ENCODE results near the gene RUNX2. TPM values are rescaled to one million over a fixed set of nuclear protein-coding genes. Genes with fewer than 3 reads are reported as not detected.
A peak's percentile ranks its signal among the peaks of the same experiment; 100 is the strongest.

The RUNX2 gene
- total RNA-seq, 6 experiments from 2014 or later, result 7.4 to 12.7 (median 10.8) TPM

GRCh38 chr6:45419571-45420082 lies 91.5 kb downstream of the RUNX2 start:
- peak; percentile 38; the same call in 1 of the 2 replicates for TF ChIP-seq CTCF (IDR thresholded peaks at IDR 0.05)
- H3K27ac Mint-ChIP-seq, result peak overlapping the region; percentile 67
- DNase-seq, result peak; percentile 48
- peaks cover 4% of the 10 kb centered on the region; the same call in 1 of the 2 replicates for H3K36me3 Mint-ChIP-seq (ENCODE audit: low read depth)
- H3K4me1 Mint-ChIP-seq (ENCODE audit: low read depth), result peaks cover 66% of the 10 kb centered on the region
- peaks cover 2% of the 10 kb centered on the region; the same call in 1 of the 2 replicates for H3K27me3 Mint-ChIP-seq (ENCODE audit: insufficient read depth)
- peak overlapping the region; percentile 95 for H3K4me3 Mint-ChIP-seq
- H3K9me3 Mint-ChIP-seq, result no peaks in the 10 kb centered on the region

- TF ChIP-seq CTCF (IDR thresholded peaks at IDR 0.05), result no peak
- Mint-ChIP-seq H3K36me3 (ENCODE audit: low read depth) (peaks cover 7% of the 10 kb centered on the region; the same call in 1 of the 2 replicates), H3K4me1 (ENCODE audit: low read depth) (peaks cover 67% of the 10 kb centered on the region), H3K9me3 (no peaks in the 10 kb centered on the region), H3K27ac (peak overlapping the region; percentile 73), H3K4me3 (peak overlapping the region; percentile 95), H3K27me3 (ENCODE audit: insufficient read depth) (peaks cover 2% of the 10 kb centered on the region; the same call in 1 of the 2 replicates)
- DNase-seq, result peak; percentile 25
Observed at GRCh38 chr6:45420083-45420908, 92.2 kb downstream of the RUNX2 start.

DNA sequence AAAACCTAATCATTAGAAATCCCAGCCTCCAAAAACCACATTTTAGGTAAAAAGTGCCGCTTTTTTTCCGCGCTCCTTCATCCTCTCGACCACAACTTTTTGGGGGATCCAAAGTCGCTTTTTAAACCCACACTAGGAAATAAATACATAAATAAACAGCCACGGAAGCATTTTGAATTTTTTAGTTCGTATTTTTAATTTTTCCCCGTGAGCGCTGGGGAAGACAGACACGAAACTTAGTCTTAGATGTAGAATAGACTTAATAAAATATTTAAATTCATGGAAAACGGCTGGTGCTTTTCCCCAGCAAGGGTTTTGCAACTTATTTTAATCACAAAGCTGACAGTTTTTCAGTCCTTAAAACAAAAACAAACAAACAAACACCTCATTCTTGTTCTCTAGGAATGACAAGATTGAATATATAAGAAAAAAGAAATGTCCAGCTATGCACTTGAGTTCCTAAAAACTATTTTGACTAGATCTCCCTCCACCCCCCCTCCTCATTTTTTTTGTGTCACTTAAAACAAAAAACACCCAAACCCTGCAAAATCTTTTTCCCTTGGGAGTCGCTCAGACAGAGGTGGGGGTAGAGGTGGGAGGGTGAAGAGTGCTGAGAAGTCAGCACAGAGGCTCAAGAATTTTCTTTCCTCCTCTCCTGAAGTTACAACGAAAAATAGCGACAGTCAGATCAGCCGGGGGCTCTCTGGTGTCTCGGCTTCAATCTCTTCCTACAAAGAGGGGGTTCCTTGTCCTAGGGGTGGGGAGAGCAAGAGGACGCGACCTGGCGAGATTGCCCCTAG lies 93.0 kb downstream of the RUNX2 start:
- peak overlapping the region; percentile 73 for H3K27ac Mint-ChIP-seq
- H3K9me3 Mint-ChIP-seq, result no peaks in the 10 kb centered on the region
- H3K36me3 Mint-ChIP-seq (ENCODE audit: low read depth), result peaks cover 7% of the 10 kb centered on the region; the same call in 1 of the 2 replicates
- H3K4me1 Mint-ChIP-seq (ENCODE audit: low read depth), result peaks cover 64% of the 10 kb centered on the region
- DNase-seq, result no peak
- H3K4me3 Mint-ChIP-seq, result peak overlapping the region; percentile 95
- peaks cover 2% of the 10 kb centered on the region; the same call in 1 of the 2 replicates for H3K27me3 Mint-ChIP-seq (ENCODE audit: insufficient read depth)
- no peak for TF ChIP-seq CTCF (IDR thresholded peaks at IDR 0.05)

DNA sequence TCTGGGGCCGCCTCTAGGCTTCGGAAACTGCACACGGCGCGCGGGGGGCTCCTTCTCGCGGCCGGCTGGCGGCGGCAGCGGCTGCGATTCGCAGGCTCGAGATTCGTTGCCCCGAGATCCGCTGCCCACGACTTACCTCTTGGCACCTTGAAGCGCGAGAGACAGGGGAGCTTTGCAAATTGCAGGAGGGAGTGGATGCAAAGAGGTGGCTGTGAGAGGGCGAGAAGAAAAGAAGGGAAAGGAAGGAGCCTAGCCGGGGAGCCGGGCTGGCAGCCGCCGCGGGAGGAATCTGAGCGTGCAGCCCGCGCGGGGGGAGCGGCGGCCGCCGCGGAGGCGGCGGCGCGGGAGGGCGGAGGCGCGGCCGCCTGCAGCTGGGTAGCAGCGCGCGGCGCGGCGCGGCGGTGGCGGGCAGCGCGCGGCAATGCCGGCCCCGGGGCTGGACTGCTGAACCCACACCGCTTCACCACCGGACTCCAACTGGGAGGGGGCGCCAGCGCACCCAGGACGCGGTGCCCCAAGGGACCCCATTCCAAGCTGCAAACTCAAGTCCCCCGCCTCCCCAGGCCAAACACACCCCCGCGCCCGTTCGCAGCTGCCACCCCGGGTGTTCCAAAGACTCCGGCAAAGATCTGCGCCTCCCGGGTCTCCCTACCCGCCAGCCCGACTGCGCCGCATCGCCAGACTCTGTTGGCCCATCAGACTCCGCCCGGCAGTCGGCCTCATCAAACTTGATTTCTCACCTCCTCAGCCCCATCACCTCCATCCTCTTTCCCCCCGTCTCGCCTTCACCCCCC lies 93.8 kb downstream of the RUNX2 start:
- H3K36me3 Mint-ChIP-seq (ENCODE audit: low read depth), result peaks cover 7% of the 10 kb centered on the region; the same call in 1 of the 2 replicates
- H3K4me3 Mint-ChIP-seq, result peak overlapping the region; percentile 95
- peak; percentile 49; the same call in 1 of the 2 replicates for TF ChIP-seq CTCF (IDR thresholded peaks at IDR 0.05)
- H3K9me3 Mint-ChIP-seq, result no peaks in the 10 kb centered on the region
- DNase-seq, result peak; percentile 57
- peak overlapping the region; percentile 75 for H3K27ac Mint-ChIP-seq
- H3K27me3 Mint-ChIP-seq (ENCODE audit: insufficient read depth), result peaks cover 2% of the 10 kb centered on the region; the same call in 1 of the 2 replicates
- peaks cover 56% of the 10 kb centered on the region for H3K4me1 Mint-ChIP-seq (ENCODE audit: low read depth)

All from HFFc6 (cell line).